Endodermal cell (in vitro differentiated cells): ENCODE data around the gene KRTAP2-1. TPM values are rescaled to one million over a fixed set of nuclear protein-coding genes. Genes with fewer than 3 reads are reported as not detected.
"Not testable (repeated sequence)": the region's sequence is repeated elsewhere in the genome, so short reads cannot be mapped to it uniquely, and the experiment has no call there.

ENCODE experiments used
- DNase-seq: peaks from one replicate; pipeline ENCODE4 v3.0.0-alpha.2; 2017
- H3K27ac ChIP-seq: 2 replicates; pipeline ENCODE4 v1.5.1; 2013; ENCODE audit warnings: mild to moderate bottlenecking, low read depth, low read length, moderate library complexity
- H3K27me3 ChIP-seq: 2 replicates; pipeline ENCODE4 v1.6.1; 2013; ENCODE audit warnings: mild to moderate bottlenecking, low read length, moderate library complexity; ENCODE audit not compliant: insufficient read depth, control insufficient read depth, poor library complexity, severe bottlenecking
- H3K36me3 ChIP-seq: 2 replicates; pipeline ENCODE4 v1.7.0; 2013; ENCODE audit warnings: mild to moderate bottlenecking, low read length, moderate library complexity; ENCODE audit not compliant: control insufficient read depth, insufficient read depth
- H3K4me1 ChIP-seq: one replicate; pipeline ENCODE4 v1.7.0; 2013; ENCODE audit warnings: low read length; ENCODE audit not compliant: control insufficient read depth, insufficient read depth
- H3K4me3 ChIP-seq: 2 replicates; pipeline ENCODE4 v1.5.1; 2013; ENCODE audit warnings: mild to moderate bottlenecking, low read length, moderate library complexity
- H3K9ac ChIP-seq: 2 replicates; pipeline ENCODE4 v1.6.1; 2013; ENCODE audit warnings: mild to moderate bottlenecking, low read length, moderate library complexity; ENCODE audit not compliant: poor library complexity, severe bottlenecking; ENCODE audit errors: extremely low read depth
- H3K9me3 ChIP-seq: 2 replicates; pipeline ENCODE4 v1.6.1; 2013; ENCODE audit warnings: mild to moderate bottlenecking, low read length, moderate library complexity; ENCODE audit not compliant: control insufficient read depth
- H3K27ac Mint-ChIP-seq: 2 replicates; pipeline ENCODE4 v1.8.0; 2020; ENCODE audit warnings: mixed read lengths
- H3K27me3 Mint-ChIP-seq: 2 replicates; pipeline ENCODE4 v1.8.0; 2021; ENCODE audit warnings: mild to moderate bottlenecking, mixed read lengths; ENCODE audit not compliant: insufficient read depth
- H3K36me3 Mint-ChIP-seq: 2 replicates; pipeline ENCODE4 v1.8.0; 2020; ENCODE audit warnings: low read depth, mixed read lengths
- H3K4me1 Mint-ChIP-seq: 2 replicates; pipeline ENCODE4 v1.8.0; 2020; ENCODE audit warnings: mixed read lengths
- H3K4me3 Mint-ChIP-seq: 2 replicates; pipeline ENCODE4 v1.8.0; 2020; ENCODE audit warnings: mild to moderate bottlenecking, moderate library complexity, mixed read lengths
- H3K9me3 Mint-ChIP-seq: 2 replicates; pipeline ENCODE4 v1.8.0; 2020; ENCODE audit warnings: mild to moderate bottlenecking, mixed read lengths
- CTCF ChIP-seq: fragments of 200-600 bp; sonication (generic); conservative IDR thresholded peaks from 2 replicates; pipeline ENCODE4 v1.5.0; 2021; ENCODE audit warnings: antibody characterized with exemption, mild to moderate bottlenecking
- WGBS, 2 experiments: methylation state at CpG; one replicate each; pipeline versions ENCODE4 v1.1.5 to v1.1.7; 2013; ENCODE audit warnings: missing lambda C conversion rate in 2 of 2, mixed read lengths in 1 of 2; ENCODE audit not compliant: insufficient coverage in 1 of 2, insufficient read length in 1 of 2; 5-methylcytosine and 5-hydroxymethylcytosine counted together
- total RNA-seq, 2 donors: library from RNA; stranded (reverse); fragmentation: NEBNext Ultra II Directional in 1 of 2; extraction: Animal tissue kit (Norgen Biotek cat#: 25700) in 1 of 2; gene quantifications; 2 replicates in 1 of 2; 3 replicates in 1 of 2; pipeline ENCODE4 v1.2.1, GENCODE V29; 2021

KRTAP2-1 gene
- total RNA-seq, 2 donors from 2014 or later: not detected

GRCh38 chr17:41037853-41038350 is 9.2 kb downstream of the KRTAP2-1 start:
- no peak for DNase-seq
- Mint-ChIP-seq H3K27ac (no peak overlapping the region), H3K36me3 (no peaks in the 10 kb centered on the region), H3K9me3 (no peaks in the 10 kb centered on the region), H3K4me1 (peaks cover 2% of the 10 kb centered on the region), H3K4me3 (no peak overlapping the region), H3K27me3 (no peaks in the 10 kb centered on the region)
- H3K9ac ChIP-seq: no peak overlapping the region
- no peaks in the 10 kb centered on the region for H3K4me1 ChIP-seq
- 82% methylated on average over 2 of the region's 2 CpGs; no CpG with 5 or more reads in 1 of the 2 experiments for WGBS, 2 experiments
- TF ChIP-seq CTCF: no peak
- H3K9me3 ChIP-seq: no peaks in the 10 kb centered on the region
- no peak overlapping the region for H3K4me3 ChIP-seq
- no peak overlapping the region for H3K27ac ChIP-seq
- no peaks in the 10 kb centered on the region for H3K27me3 ChIP-seq
- no peaks in the 10 kb centered on the region for H3K36me3 ChIP-seq

DNA sequence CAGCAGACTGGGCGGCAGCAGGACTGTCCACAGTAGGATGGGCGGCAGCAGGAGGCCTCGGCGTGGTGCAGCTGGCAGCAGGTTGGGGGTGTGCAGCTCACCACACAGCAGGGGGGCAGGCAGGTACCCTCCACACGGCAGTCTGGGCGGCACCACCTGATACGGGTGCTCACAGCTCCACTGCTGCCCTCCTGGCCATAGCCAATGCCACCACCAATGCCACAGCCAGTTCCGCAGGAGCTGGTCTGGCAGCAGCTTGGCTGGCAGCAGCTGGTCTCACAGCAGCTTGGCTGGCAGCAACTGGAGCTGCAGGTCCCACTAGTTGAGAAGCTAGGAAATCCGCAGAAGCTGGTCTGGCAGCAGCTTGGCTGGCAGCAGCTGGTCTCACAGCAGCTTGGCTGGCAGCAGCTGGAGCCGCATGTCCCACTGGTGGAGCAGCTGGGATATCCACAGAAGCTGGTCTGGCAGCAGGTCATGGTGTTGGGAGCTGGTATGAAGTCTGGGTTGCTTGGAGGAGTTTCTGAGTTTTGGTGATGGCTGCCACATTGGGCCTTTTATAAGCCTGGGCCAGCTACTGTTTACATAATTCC is 12.7 kb downstream of the KRTAP2-1 start, which contains the start of gene KRTAP1-3:
KRTAP1-3 (minus strand) TSS at position 529 of the 590 bp plus-strand sequence; CDS start at position 476, 53 bp downstream.
- H3K36me3 ChIP-seq, H3K9me3 Mint-ChIP-seq, H3K4me1 ChIP-seq, H3K9me3 ChIP-seq, H3K27me3 ChIP-seq, H3K27ac ChIP-seq, H3K36me3 Mint-ChIP-seq, H3K27ac Mint-ChIP-seq, DNase-seq, H3K27me3 Mint-ChIP-seq, H3K4me3 ChIP-seq, H3K4me3 Mint-ChIP-seq, H3K9ac ChIP-seq, H3K4me1 Mint-ChIP-seq: not testable (repeated sequence)
- 96 to 100% methylated on average over 4 to 7 of the region's 10 CpGs for WGBS, 2 experiments

GRCh38 chr17:41029633-41030245 is 17.4 kb downstream of the KRTAP2-1 start, which contains the start of gene KRTAP1-4:
KRTAP1-4 (minus strand) TSS chr17:41030195; CDS start chr17:41030078, 117 bp downstream.
- Mint-ChIP-seq H3K27me3 (peaks cover under 1% of the 10 kb centered on the region), H3K4me3 (no peak within 1 kb of the TSS), H3K4me1 (no peaks in the 10 kb centered on the region), H3K36me3 (no peaks in the 10 kb centered on the region), H3K9me3 (no peaks in the 10 kb centered on the region), H3K27ac (no peak within 1 kb of the TSS)
- WGBS, 2 experiments: 95 to 96% methylated on average over 2 to 12 of the region's 12 CpGs
- no peak within 1 kb of the TSS for H3K27ac ChIP-seq
- no peaks in the 10 kb centered on the region for H3K9me3 ChIP-seq
- TF ChIP-seq CTCF: no peak
- no peaks in the 10 kb centered on the region for H3K36me3 ChIP-seq
- H3K4me1 ChIP-seq: no peaks in the 10 kb centered on the region
- no peak within 1 kb of the TSS for H3K9ac ChIP-seq
- DNase-seq: no peak
- no peaks in the 10 kb centered on the region for H3K27me3 ChIP-seq
- H3K4me3 ChIP-seq: no peak within 1 kb of the TSS
